ENCODE data around the gene FEZF1. TPM values are rescaled to one million over a fixed set of nuclear protein-coding genes. Genes with fewer than 3 reads are reported as not detected.

FEZF1 gene
- polyA plus RNA-seq, 1 donor from 2014 or later: 1.1 TPM

GRCh38 chr7:122298131-122298530 is 6.4 kb downstream of the FEZF1 start:
- Histone ChIP-seq H3K4me3 (ENCODE audit: low read length) (no peak overlapping the region), H3K9me3 (ENCODE audit: low read length) (no peaks in the 10 kb centered on the region), H3K27me3 (ENCODE audit: insufficient read depth, low read depth, low read length) (peaks cover 43% of the 10 kb centered on the region), H3K9ac (ENCODE audit: low read length) (no peak overlapping the region), H3K36me3 (ENCODE audit: insufficient read depth, low read length) (no peaks in the 10 kb centered on the region), H3K27ac (ENCODE audit: low read length) (no peak overlapping the region), H3K9me2 (ENCODE audit: insufficient read depth, low read length) (no peaks in the 10 kb centered on the region), H4K20me1 (ENCODE audit: insufficient read depth) (no peaks in the 10 kb centered on the region), H2AFZ (ENCODE audit: low read depth, low read length) (no peak overlapping the region), H3K79me2 (replicated peaks; ENCODE audit: insufficient read depth, low read length) (peaks cover 56% of the 10 kb centered on the region), H3F3A (ENCODE audit: insufficient read depth, low read length, poor library complexity, severe bottlenecking) (no peaks in the 10 kb centered on the region), H3K4me2 (ENCODE audit: low read length) (no peak overlapping the region)
- TF ChIP-seq TAF1 (IDR thresholded peaks at IDR 0.05; ENCODE audit: low read depth) (no peak), RAD21 (conservative IDR thresholded peaks at IDR 0.05) (no peak), MXI1 (conservative IDR thresholded peaks at IDR 0.05; ENCODE audit: poor library complexity, severe bottlenecking) (no peak), POLR2AphosphoS5 (IDR thresholded peaks at IDR 0.05) (no peak), EP300 (conservative IDR thresholded peaks at IDR 0.05; ENCODE audit: poor library complexity, severe bottlenecking) (no peak)

DNA sequence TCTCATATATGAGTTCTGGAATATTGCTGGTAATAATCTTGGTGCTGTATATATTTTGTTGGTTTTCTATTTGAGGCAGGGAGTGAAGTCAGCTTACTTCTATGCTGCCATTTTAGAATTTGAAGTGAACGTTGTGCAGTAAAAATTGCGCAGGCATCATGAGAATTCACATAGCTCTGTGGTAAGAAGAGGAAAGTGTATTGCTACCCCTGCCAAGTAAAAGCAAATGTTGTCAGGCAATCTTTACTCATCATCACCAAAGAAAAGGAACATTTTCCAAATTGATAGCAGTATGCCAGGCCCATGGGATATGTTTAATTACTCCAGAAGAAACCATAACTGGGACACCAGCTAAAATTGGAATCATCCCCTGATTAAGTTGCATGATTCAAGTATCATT is 13.4 kb downstream of the FEZF1 start:
- Histone ChIP-seq H2AFZ (ENCODE audit: low read depth, low read length) (no peak overlapping the region), H3K9ac (ENCODE audit: low read length) (no peak overlapping the region), H3K4me3 (ENCODE audit: low read length) (no peak overlapping the region), H3K79me2 (replicated peaks; ENCODE audit: insufficient read depth, low read length) (no peaks in the 10 kb centered on the region), H3K9me2 (ENCODE audit: insufficient read depth, low read length) (no peaks in the 10 kb centered on the region), H3K27ac (ENCODE audit: low read length) (no peak overlapping the region), H4K20me1 (ENCODE audit: insufficient read depth) (no peaks in the 10 kb centered on the region), H3K36me3 (ENCODE audit: insufficient read depth, low read length) (no peaks in the 10 kb centered on the region), H3F3A (ENCODE audit: insufficient read depth, low read length, poor library complexity, severe bottlenecking) (no peaks in the 10 kb centered on the region), H3K4me2 (ENCODE audit: low read length) (no peak overlapping the region), H3K27me3 (ENCODE audit: insufficient read depth, low read depth, low read length) (no peaks in the 10 kb centered on the region), H3K9me3 (ENCODE audit: low read length) (no peaks in the 10 kb centered on the region)
- TF ChIP-seq RAD21 (conservative IDR thresholded peaks at IDR 0.05) (no peak), POLR2AphosphoS5 (IDR thresholded peaks at IDR 0.05) (no peak), SMC3 (conservative IDR thresholded peaks at IDR 0.05; ENCODE audit: poor library complexity) (no peak), TAF1 (IDR thresholded peaks at IDR 0.05; ENCODE audit: low read depth) (no peak), EZH2 (IDR thresholded peaks at IDR 0.05; ENCODE audit: borderline replicate concordance, insufficient read depth, low read length, poor library complexity, severe bottlenecking) (no peak), EP300 (conservative IDR thresholded peaks at IDR 0.05; ENCODE audit: poor library complexity, severe bottlenecking) (no peak), MXI1 (conservative IDR thresholded peaks at IDR 0.05; ENCODE audit: poor library complexity, severe bottlenecking) (no peak), CTCF (IDR thresholded peaks at IDR 0.05; ENCODE audit: poor library complexity, severe bottlenecking) (no peak)
- TF ChIP-seq, protein P1, sequence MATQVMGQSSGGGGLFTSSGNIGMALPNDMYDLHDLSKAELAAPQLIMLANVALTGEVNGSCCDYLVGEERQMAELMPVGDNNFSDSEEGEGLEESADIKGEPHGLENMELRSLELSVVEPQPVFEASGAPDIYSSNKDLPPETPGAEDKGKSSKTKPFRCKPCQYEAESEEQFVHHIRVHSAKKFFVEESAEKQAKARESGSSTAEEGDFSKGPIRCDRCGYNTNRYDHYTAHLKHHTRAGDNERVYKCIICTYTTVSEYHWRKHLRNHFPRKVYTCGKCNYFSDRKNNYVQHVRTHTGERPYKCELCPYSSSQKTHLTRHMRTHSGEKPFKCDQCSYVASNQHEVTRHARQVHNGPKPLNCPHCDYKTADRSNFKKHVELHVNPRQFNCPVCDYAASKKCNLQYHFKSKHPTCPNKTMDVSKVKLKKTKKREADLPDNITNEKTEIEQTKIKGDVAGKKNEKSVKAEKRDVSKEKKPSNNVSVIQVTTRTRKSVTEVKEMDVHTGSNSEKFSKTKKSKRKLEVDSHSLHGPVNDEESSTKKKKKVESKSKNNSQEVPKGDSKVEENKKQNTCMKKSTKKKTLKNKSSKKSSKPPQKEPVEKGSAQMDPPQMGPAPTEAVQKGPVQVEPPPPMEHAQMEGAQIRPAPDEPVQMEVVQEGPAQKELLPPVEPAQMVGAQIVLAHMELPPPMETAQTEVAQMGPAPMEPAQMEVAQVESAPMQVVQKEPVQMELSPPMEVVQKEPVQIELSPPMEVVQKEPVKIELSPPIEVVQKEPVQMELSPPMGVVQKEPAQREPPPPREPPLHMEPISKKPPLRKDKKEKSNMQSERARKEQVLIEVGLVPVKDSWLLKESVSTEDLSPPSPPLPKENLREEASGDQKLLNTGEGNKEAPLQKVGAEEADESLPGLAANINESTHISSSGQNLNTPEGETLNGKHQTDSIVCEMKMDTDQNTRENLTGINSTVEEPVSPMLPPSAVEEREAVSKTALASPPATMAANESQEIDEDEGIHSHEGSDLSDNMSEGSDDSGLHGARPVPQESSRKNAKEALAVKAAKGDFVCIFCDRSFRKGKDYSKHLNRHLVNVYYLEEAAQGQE (IDR thresholded peaks at IDR 0.05; ENCODE audit: borderline replicate concordance): no peak
